Astrocyte (in vitro differentiated cells and primary cell): ENCODE results near the gene CCDC34.

Experiments used
- EZH2 ChIP-seq: IDR thresholded peaks from 2 replicates; pipeline ENCODE4 v1.6.1; 2012; ENCODE audit warnings: mild to moderate bottlenecking, low read length, inconsistent platforms; ENCODE audit not compliant: insufficient read depth
- TF ChIP-seq, protein P1 (sequence below): IDR thresholded peaks from 2 replicates; pipeline ENCODE4 v1.5.1; 2011; ENCODE audit warnings: low read depth, mild to moderate bottlenecking, inconsistent platforms, low read length, moderate library complexity; ENCODE audit not compliant: insufficient read depth

DNA sequence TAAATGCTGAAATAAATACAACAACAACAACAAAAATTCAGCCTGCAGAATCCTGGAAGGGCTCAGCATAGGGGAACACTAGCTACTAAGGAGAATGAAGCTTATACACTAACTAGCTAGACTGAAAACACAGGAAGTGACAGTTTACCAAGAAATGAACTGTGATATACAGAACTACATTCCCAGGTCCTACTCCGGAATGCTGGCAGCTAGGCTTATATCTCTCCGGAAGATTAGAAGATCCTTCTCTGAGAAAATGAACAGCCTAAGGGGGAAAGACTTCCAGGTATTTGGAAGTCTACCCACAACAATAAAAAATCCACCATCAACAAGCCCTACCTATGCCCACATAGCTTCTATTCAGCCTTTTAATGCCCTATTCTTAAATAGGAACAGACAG is 31.0 kb downstream of the CCDC34 start:
- TF ChIP-seq, protein P1, sequence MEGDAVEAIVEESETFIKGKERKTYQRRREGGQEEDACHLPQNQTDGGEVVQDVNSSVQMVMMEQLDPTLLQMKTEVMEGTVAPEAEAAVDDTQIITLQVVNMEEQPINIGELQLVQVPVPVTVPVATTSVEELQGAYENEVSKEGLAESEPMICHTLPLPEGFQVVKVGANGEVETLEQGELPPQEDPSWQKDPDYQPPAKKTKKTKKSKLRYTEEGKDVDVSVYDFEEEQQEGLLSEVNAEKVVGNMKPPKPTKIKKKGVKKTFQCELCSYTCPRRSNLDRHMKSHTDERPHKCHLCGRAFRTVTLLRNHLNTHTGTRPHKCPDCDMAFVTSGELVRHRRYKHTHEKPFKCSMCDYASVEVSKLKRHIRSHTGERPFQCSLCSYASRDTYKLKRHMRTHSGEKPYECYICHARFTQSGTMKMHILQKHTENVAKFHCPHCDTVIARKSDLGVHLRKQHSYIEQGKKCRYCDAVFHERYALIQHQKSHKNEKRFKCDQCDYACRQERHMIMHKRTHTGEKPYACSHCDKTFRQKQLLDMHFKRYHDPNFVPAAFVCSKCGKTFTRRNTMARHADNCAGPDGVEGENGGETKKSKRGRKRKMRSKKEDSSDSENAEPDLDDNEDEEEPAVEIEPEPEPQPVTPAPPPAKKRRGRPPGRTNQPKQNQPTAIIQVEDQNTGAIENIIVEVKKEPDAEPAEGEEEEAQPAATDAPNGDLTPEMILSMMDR, result no peak
- no peak for TF ChIP-seq EZH2
